BJ (cell line): ENCODE measurements around the gene QSOX1. TPM values are rescaled to one million over a fixed set of nuclear protein-coding genes. Genes with fewer than 3 reads are reported as not detected.

Experiments
- CTCF ChIA-PET: fragments of 350-600 bp; formaldehyde crosslinking; extraction: SDS; loops from one replicate; lab custom pipeline; 2021; ENCODE audit warnings: antibody characterized with exemption, inconsistent platforms; lab: Yijun Ruan, JAX
- POLR2A ChIA-PET: fragments of 300-600 bp; sonication (Branson Sonifier 250); formaldehyde crosslinking; extraction: SDS; loops from one replicate; lab custom pipeline; 2021; ENCODE audit warnings: antibody characterized with exemption; lab: Charles Lee
- DNase-seq: peaks from one replicate; pipeline ENCODE4 v3.0.0-alpha.2; 2011; ENCODE audit warnings: low read depth
- H3K27me3 ChIP-seq: 2 replicates; pipeline ENCODE4 v1.6.0; 2011; ENCODE audit warnings: low read length; ENCODE audit not compliant: control insufficient read depth, insufficient read depth
- H3K36me3 ChIP-seq: 2 replicates; pipeline ENCODE4 v1.5.1; 2011; ENCODE audit warnings: low read length; ENCODE audit not compliant: control insufficient read depth, insufficient read depth
- H3K4me3 ChIP-seq: 2 replicates; pipeline ENCODE4 v1.5.1; 2011; ENCODE audit warnings: low read depth, mild to moderate bottlenecking, control low read depth, low read length
- polyA plus RNA-seq: library from polyadenylated mRNA; depleted of rRNA; stranded (reverse); fragments of >200 nt; gene quantifications from 2 replicates; pipeline ENCODE4 v1.2.3, GENCODE V29; 2011
- TF ChIP-seq, protein P1 (sequence below): IDR thresholded peaks from 2 replicates; pipeline ENCODE4 v1.5.1; 2011; ENCODE audit warnings: low read depth, mild to moderate bottlenecking, control low read depth, inconsistent platforms, low read length, moderate library complexity; ENCODE audit not compliant: insufficient read depth

The QSOX1 gene
- polyA plus RNA-seq, 1 experiment, result 503 TPM

DNA sequence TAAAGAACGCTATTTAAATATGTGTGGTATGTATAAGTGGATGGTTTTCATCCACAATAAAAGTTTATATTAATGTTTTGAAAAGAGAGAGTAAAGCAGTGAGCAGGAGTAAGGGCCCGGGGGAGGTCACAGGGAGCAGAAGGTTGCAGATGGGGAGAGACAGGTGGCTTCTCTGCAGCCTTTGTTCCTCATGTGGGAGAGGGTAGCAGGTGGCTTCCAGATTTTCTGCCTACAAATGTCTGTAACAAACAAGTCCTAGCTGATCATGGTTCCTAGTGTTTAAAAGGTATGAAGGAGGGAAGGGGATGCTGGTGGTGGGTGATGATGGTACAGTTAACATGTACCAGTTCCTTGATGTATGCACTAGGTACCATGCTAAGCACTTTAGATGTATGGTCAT, 18.8 kb downstream of the QSOX1 start:
- TF ChIP-seq, protein P1, sequence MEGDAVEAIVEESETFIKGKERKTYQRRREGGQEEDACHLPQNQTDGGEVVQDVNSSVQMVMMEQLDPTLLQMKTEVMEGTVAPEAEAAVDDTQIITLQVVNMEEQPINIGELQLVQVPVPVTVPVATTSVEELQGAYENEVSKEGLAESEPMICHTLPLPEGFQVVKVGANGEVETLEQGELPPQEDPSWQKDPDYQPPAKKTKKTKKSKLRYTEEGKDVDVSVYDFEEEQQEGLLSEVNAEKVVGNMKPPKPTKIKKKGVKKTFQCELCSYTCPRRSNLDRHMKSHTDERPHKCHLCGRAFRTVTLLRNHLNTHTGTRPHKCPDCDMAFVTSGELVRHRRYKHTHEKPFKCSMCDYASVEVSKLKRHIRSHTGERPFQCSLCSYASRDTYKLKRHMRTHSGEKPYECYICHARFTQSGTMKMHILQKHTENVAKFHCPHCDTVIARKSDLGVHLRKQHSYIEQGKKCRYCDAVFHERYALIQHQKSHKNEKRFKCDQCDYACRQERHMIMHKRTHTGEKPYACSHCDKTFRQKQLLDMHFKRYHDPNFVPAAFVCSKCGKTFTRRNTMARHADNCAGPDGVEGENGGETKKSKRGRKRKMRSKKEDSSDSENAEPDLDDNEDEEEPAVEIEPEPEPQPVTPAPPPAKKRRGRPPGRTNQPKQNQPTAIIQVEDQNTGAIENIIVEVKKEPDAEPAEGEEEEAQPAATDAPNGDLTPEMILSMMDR, result no peak
- no peak overlapping the region for H3K4me3 ChIP-seq
- H3K27me3 ChIP-seq, result no peaks in the 10 kb centered on the region
- DNase-seq, result no peak
- ChIA-PET CTCF (interaction anchor here (1.2 kb wide), 1 partner anchor 10 kb away, joined by 3 read pairs; no protein-coding TSS in a partner anchor), POLR2A (no interaction called here)
- peaks cover 5% of the 10 kb centered on the region for H3K36me3 ChIP-seq

GRCh38 chr1:180173952-180174351, 19.3 kb downstream of the QSOX1 start:
- TF ChIP-seq, protein P1, result no peak
- peaks cover 5% of the 10 kb centered on the region for H3K36me3 ChIP-seq
- POLR2A ChIA-PET, result no interaction called here
- no peaks in the 10 kb centered on the region for H3K27me3 ChIP-seq
- CTCF ChIA-PET, result interaction anchor here (1.2 to 2.4 kb wide), 2 partner anchors 9 to 307 kb away, joined by 3 to 9 read pairs; no protein-coding TSS in a partner anchor
- H3K4me3 ChIP-seq, result no peak overlapping the region
- DNase-seq, result no peak

GRCh38 chr1:180175291-180175690, 20.6 kb downstream of the QSOX1 start:
- ChIA-PET CTCF (interaction anchor here (0.6 to 8.0 kb wide), 4 partner anchors 13 to 361 kb away, joined by 3 to 49 read pairs (median 6); no protein-coding TSS in a partner anchor), POLR2A (no interaction called here)
- Histone ChIP-seq H3K27me3 (no peaks in the 10 kb centered on the region), H3K4me3 (no peak overlapping the region), H3K36me3 (peaks cover 7% of the 10 kb centered on the region)
- TF ChIP-seq, protein P1, result no peak
- DNase-seq, result no peak

DNA sequence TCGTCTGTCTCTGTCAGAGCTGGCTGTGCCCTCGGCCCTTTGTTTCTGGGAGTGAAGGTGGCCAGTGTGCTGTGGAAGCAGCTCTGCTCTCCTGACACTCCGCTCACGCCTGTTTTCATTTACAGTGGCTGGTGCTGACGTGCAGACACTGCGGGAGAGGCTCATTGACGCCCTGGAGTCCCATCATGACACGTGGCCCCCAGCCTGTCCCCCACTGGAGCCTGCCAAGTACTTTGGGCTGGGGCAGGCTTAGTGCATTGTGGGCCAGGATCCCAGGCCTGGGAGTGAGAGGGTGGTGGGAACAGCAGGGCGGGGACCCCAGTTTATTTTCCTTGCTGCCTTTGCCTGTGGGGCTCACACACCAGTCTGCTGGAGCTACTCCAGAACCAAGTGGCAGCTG, 21.1 kb downstream of the QSOX1 start:
- ChIA-PET CTCF (interaction anchor here (1.1 to 8.0 kb wide), 3 partner anchors 13 to 361 kb away, joined by 3 to 49 read pairs (median 9); no protein-coding TSS in a partner anchor), POLR2A (no interaction called here)
- Histone ChIP-seq H3K4me3 (no peak overlapping the region), H3K36me3 (peaks cover 7% of the 10 kb centered on the region), H3K27me3 (no peaks in the 10 kb centered on the region)
- TF ChIP-seq, protein P1, result no peak
- no peak for DNase-seq

GRCh38 chr1:180176965-180177364, 22.3 kb downstream of the QSOX1 start:
- POLR2A ChIA-PET, result no interaction called here
- CTCF ChIA-PET, result interaction anchor here (0.6 to 8.0 kb wide), 6 partner anchors 9 to 1289 kb away, joined by 3 to 78 read pairs (median 26); no protein-coding TSS in a partner anchor
- TF ChIP-seq, protein P1, result no peak
- H3K36me3 ChIP-seq, result peaks cover 7% of the 10 kb centered on the region
- no peak for DNase-seq
- H3K4me3 ChIP-seq, result no peak overlapping the region
- no peaks in the 10 kb centered on the region for H3K27me3 ChIP-seq
